HEK293 (cell line): ENCODE measurements around the gene VOPP1.

Experiments
- CTCF ChIA-PET: fragments of 350-600 bp; formaldehyde crosslinking; extraction: SDS; loops from one replicate; lab custom pipeline; 2021; ENCODE audit warnings: antibody characterized with exemption; lab: Yijun Ruan, JAX
- POLR2A ChIA-PET: fragments of 300-600 bp; formaldehyde crosslinking; extraction: SDS; loops from one replicate; lab custom pipeline; 2020; ENCODE audit warnings: antibody characterized with exemption, inconsistent platforms; lab: Yijun Ruan, JAX
- H3K27ac ChIP-seq: fragments of 200-500 bp; sonication (Bioruptor generic); 2 replicates; pipeline ENCODE4 v1.5.1; 2014; ENCODE audit warnings: low read depth, low read length, control low read depth, inconsistent platforms; ENCODE audit errors: extremely low read depth
- H3K36me3 ChIP-seq, 2 experiments: fragments of 200-500 bp in 1 of 2; sonication (Bioruptor generic) in 1 of 2; 1 replicate in 1 of 2; 2 replicates in 1 of 2; pipeline ENCODE4 v1.5.1; 2014 to 2017; ENCODE audit warnings: inconsistent platforms in 2 of 2, low read length in 2 of 2; ENCODE audit not compliant: control insufficient read depth in 2 of 2, insufficient read depth in 1 of 2
- H3K4me1 ChIP-seq: fragments of 200-500 bp; sonication (Bioruptor generic); 2 replicates; pipeline ENCODE4 v1.5.1; 2014; ENCODE audit warnings: mild to moderate bottlenecking, low read length, inconsistent platforms; ENCODE audit not compliant: control insufficient read depth, insufficient read depth
- H3K4me3 ChIP-seq: 2 replicates; pipeline ENCODE4 v1.5.1; 2011; ENCODE audit warnings: low read depth, mild to moderate bottlenecking, control low read depth, low read length, moderate library complexity
- H3K9me3 ChIP-seq: fragments of 200-500 bp; sonication (Bioruptor generic); 2 replicates; pipeline ENCODE4 v1.5.1; 2014; ENCODE audit warnings: low read depth, low read length, inconsistent platforms; ENCODE audit not compliant: control insufficient read depth, insufficient read depth
- HOXA7 ChIP-seq: sonication (generic); formaldehyde crosslinking; IDR thresholded peaks from 2 replicates; pipeline ENCODE4 v1.8.1; 2022; ENCODE audit warnings: missing genetic modification reagents, borderline replicate concordance
- HOXC10 ChIP-seq: sonication (generic); formaldehyde crosslinking; IDR thresholded peaks from 2 replicates; pipeline ENCODE4 v1.8.1; 2023; ENCODE audit warnings: mild to moderate bottlenecking, missing genetic modification reagents
- ZNF140 ChIP-seq: fragments of 450-650 bp; formaldehyde crosslinking; IDR thresholded peaks from 2 replicates; pipeline ENCODE4 v1.5.1; 2016; ENCODE audit warnings: missing biosample characterization, missing genetic modification characterization
- ZNF248 ChIP-seq: fragments of 450-650 bp; formaldehyde crosslinking; IDR thresholded peaks from 2 replicates; pipeline ENCODE4 v1.5.1; 2017; ENCODE audit warnings: missing biosample characterization, missing genetic modification characterization
- ZNF48 ChIP-seq: fragments of 450-650 bp; formaldehyde crosslinking; IDR thresholded peaks from 2 replicates; pipeline ENCODE4 v1.5.1; 2016; ENCODE audit warnings: missing biosample characterization, missing genetic modification characterization
- ZNF623 ChIP-seq: fragments of 450-650 bp; formaldehyde crosslinking; IDR thresholded peaks from 2 replicates; pipeline ENCODE4 v1.5.1; 2016; ENCODE audit warnings: missing biosample characterization, missing genetic modification characterization
- ZNF629 ChIP-seq: fragments of 450-650 bp; formaldehyde crosslinking; IDR thresholded peaks from 2 replicates; pipeline ENCODE4 v1.5.1; 2017; ENCODE audit warnings: missing biosample characterization, missing genetic modification characterization
- TF ChIP-seq, protein P1 (sequence below): fragments of 450-650 bp; formaldehyde crosslinking; IDR thresholded peaks from 2 replicates; pipeline ENCODE4 v1.5.1; 2016; ENCODE audit warnings: missing biosample characterization, missing genetic modification characterization
- TF ChIP-seq, protein P2 (sequence below): fragments of 450-650 bp; formaldehyde crosslinking; IDR thresholded peaks from 2 replicates; pipeline ENCODE4 v1.5.1; 2016; ENCODE audit warnings: missing biosample characterization, missing genetic modification characterization
- TF ChIP-seq, protein P3 (sequence below): fragments of 450-650 bp; formaldehyde crosslinking; optimal IDR thresholded peaks from 2 replicates; pipeline ENCODE3; 2016; ENCODE audit warnings: missing biosample characterization, mild to moderate bottlenecking, missing genetic modification characterization
- TF ChIP-seq, protein P4 (sequence below): fragments of 450-650 bp; formaldehyde crosslinking; IDR thresholded peaks from 2 replicates; pipeline ENCODE4 v1.5.1; 2016; ENCODE audit warnings: missing biosample characterization, missing genetic modification characterization, borderline replicate concordance
- TF ChIP-seq, protein P5 (sequence below): fragments of 450-650 bp; formaldehyde crosslinking; IDR thresholded peaks from 2 replicates; pipeline ENCODE4 v1.5.1; 2017; ENCODE audit warnings: missing biosample characterization, mild to moderate bottlenecking, missing genetic modification characterization, moderate library complexity

Gene VOPP1

DNA sequence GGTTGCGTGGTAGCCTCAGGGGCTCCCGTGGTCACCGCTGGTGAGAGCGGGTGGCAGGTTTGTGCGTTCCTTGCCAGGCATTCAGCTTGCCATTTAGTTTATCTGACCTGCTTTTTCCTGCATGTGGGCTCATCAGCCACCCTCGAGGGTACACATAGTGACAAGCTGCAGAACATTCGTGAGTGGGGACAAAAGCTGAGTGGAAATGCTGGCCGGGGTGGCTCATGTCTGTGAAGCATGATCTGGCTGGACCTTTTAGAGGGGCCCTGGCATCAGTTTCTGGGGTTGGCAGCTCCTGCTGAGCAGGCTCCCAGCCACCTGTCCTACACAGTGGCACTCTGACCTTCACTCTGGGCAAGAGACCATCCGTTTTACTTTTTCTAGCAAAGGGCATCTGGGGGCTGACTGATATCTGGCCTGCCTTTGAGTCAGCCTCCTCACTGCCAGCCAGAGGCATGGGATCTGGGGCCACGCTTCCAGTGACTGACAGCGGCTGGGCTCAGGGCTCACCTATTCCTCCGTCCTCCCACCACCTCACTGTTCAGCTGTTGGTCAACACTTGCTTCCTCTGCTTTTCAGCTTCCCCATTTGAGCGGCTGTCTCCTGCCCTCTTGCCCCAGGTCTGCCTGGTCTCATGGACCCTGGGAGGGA lies 132.1 kb downstream of the VOPP1 start:
- H3K36me3 ChIP-seq = no peaks in the 10 kb centered on the region
- CTCF ChIA-PET = interaction anchor here (0.6 kb wide), 1 partner anchor 911 kb away, joined by 3 read pairs; no protein-coding TSS in a partner anchor
- no peak overlapping the region for H3K27ac ChIP-seq
- TF ChIP-seq, protein P1, sequence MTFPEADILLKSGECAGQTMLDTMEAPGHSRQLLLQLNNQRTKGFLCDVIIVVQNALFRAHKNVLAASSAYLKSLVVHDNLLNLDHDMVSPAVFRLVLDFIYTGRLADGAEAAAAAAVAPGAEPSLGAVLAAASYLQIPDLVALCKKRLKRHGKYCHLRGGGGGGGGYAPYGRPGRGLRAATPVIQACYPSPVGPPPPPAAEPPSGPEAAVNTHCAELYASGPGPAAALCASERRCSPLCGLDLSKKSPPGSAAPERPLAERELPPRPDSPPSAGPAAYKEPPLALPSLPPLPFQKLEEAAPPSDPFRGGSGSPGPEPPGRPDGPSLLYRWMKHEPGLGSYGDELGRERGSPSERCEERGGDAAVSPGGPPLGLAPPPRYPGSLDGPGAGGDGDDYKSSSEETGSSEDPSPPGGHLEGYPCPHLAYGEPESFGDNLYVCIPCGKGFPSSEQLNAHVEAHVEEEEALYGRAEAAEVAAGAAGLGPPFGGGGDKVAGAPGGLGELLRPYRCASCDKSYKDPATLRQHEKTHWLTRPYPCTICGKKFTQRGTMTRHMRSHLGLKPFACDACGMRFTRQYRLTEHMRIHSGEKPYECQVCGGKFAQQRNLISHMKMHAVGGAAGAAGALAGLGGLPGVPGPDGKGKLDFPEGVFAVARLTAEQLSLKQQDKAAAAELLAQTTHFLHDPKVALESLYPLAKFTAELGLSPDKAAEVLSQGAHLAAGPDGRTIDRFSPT = no peak
- TF ChIP-seq ZNF248 (tag by site-specific recombination) (no peak), ZNF629 (tag by site-specific recombination) (no peak)
- H3K4me3 ChIP-seq = no peak overlapping the region
- POLR2A ChIA-PET = interaction anchor here (1.6 kb wide), 1 partner anchor 75 kb away, joined by 3 read pairs; the partner anchor contains the start of gene LANCL2
- H3K4me1 ChIP-seq = no peaks in the 10 kb centered on the region
- no peaks in the 10 kb centered on the region for H3K9me3 ChIP-seq

DNA sequence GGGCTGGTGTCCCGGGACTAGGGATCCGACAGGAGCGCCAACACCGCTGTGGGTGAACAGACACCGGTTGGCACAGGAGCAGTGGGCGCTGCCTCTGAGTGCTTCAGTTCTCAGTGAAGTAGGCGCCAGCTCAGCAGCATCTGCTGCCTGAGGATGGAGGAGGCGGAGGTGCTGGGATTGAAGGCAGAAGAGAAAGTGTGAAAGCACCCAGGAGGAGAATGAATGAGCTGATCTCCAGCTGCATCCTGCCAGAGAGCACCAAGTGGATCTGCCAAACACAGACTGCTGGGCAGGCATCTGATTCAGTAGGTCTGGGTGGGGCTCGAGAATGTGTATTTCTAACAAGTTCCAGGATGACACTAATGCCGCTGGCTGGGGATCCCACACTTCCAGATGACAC lies 132.7 kb downstream of the VOPP1 start:
- POLR2A ChIA-PET = interaction anchor here (1.6 kb wide), 1 partner anchor 74 kb away, joined by 3 read pairs; the partner anchor contains the start of gene LANCL2
- TF ChIP-seq, protein P2, sequence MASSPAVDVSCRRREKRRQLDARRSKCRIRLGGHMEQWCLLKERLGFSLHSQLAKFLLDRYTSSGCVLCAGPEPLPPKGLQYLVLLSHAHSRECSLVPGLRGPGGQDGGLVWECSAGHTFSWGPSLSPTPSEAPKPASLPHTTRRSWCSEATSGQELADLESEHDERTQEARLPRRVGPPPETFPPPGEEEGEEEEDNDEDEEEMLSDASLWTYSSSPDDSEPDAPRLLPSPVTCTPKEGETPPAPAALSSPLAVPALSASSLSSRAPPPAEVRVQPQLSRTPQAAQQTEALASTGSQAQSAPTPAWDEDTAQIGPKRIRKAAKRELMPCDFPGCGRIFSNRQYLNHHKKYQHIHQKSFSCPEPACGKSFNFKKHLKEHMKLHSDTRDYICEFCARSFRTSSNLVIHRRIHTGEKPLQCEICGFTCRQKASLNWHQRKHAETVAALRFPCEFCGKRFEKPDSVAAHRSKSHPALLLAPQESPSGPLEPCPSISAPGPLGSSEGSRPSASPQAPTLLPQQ (tag by site-specific recombination) = no peak
- TF ChIP-seq ZNF140 (tag by site-specific recombination) (no peak), HOXA7 (no peak), ZNF623 (tag by site-specific recombination) (no peak), ZNF48 (tag by site-specific recombination) (no peak)
- TF ChIP-seq, protein P3, sequence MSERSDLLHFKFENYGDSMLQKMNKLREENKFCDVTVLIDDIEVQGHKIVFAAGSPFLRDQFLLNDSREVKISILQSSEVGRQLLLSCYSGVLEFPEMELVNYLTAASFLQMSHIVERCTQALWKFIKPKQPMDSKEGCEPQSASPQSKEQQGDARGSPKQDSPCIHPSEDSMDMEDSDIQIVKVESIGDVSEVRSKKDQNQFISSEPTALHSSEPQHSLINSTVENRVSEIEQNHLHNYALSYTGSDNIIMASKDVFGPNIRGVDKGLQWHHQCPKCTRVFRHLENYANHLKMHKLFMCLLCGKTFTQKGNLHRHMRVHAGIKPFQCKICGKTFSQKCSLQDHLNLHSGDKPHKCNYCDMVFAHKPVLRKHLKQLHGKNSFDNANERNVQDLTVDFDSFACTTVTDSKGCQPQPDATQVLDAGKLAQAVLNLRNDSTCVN = no peak
- TF ChIP-seq, protein P4, sequence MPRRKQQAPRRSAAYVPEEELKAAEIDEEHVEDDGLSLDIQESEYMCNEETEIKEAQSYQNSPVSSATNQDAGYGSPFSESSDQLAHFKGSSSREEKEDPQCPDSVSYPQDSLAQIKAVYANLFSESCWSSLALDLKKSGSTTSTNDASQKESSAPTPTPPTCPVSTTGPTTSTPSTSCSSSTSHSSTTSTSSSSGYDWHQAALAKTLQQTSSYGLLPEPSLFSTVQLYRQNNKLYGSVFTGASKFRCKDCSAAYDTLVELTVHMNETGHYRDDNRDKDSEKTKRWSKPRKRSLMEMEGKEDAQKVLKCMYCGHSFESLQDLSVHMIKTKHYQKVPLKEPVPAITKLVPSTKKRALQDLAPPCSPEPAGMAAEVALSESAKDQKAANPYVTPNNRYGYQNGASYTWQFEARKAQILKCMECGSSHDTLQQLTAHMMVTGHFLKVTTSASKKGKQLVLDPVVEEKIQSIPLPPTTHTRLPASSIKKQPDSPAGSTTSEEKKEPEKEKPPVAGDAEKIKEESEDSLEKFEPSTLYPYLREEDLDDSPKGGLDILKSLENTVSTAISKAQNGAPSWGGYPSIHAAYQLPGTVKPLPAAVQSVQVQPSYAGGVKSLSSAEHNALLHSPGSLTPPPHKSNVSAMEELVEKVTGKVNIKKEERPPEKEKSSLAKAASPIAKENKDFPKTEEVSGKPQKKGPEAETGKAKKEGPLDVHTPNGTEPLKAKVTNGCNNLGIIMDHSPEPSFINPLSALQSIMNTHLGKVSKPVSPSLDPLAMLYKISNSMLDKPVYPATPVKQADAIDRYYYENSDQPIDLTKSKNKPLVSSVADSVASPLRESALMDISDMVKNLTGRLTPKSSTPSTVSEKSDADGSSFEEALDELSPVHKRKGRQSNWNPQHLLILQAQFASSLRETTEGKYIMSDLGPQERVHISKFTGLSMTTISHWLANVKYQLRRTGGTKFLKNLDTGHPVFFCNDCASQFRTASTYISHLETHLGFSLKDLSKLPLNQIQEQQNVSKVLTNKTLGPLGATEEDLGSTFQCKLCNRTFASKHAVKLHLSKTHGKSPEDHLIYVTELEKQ (tag by site-specific recombination) = no peak
- no peak overlapping the region for H3K27ac ChIP-seq
- H3K36me3 ChIP-seq = no peaks in the 10 kb centered on the region
- no peaks in the 10 kb centered on the region for H3K4me1 ChIP-seq
- CTCF ChIA-PET = no interaction called here
- no peaks in the 10 kb centered on the region for H3K9me3 ChIP-seq
- H3K4me3 ChIP-seq = no peak overlapping the region

DNA sequence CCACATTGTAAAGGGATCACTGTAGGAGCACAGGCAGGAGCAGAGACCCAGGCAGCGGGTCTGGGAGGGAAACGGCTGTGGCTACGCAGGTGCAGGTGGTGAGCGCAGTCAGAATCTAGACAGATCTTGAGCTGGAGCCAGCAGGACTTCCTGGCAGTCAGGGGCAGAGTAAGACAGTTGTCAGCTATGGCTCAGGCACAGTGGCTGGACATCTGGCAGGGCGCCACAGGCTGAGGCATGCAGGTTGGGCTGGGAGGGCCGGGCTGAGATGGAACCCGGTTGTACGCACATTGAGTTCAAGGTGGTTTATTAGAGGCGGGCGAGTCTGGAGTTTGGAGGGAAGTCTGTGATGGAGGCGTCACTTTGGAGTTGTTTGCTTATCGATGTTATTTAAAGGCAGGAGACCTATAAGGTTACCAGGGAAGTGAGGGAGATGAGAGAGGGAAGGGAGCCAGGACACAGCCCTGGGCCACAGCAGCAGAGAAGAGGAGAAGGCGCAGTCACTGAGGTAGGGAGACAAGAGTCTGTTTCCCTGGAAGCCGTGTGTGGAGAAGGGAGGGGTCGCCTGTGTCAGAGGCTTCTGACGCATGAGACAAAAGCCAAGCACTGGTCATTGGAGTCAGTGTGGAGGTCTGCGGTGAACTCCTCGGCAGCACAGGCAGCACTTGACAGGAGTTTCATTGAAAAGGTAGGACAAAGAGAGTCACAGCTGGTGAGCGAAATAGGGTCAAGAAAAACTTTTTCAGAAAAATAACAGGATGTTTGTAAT lies 133.4 kb downstream of the VOPP1 start:
- ChIA-PET POLR2A (interaction anchor here (1.6 kb wide), 1 partner anchor 73 kb away, joined by 3 read pairs; the partner anchor contains the start of gene LANCL2), CTCF (no interaction called here)
- H3K4me1 ChIP-seq = no peaks in the 10 kb centered on the region
- TF ChIP-seq, protein P5, sequence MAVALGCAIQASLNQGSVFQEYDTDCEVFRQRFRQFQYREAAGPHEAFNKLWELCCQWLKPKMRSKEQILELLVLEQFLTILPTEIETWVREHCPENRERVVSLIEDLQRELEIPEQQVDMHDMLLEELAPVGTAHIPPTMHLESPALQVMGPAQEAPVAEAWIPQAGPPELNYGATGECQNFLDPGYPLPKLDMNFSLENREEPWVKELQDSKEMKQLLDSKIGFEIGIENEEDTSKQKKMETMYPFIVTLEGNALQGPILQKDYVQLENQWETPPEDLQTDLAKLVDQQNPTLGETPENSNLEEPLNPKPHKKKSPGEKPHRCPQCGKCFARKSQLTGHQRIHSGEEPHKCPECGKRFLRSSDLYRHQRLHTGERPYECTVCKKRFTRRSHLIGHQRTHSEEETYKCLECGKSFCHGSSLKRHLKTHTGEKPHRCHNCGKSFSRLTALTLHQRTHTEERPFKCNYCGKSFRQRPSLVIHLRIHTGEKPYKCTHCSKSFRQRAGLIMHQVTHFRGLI (tag by site-specific recombination) = peak; percentile 74
- no peak for TF ChIP-seq HOXC10 (CRISPR knock-in tag)
- H3K4me3 ChIP-seq = no peak overlapping the region
- no peaks in the 10 kb centered on the region for H3K36me3 ChIP-seq
- no peaks in the 10 kb centered on the region for H3K9me3 ChIP-seq
- H3K27ac ChIP-seq = no peak overlapping the region
